H1 (cell line): Measurements from ENCODE around the gene HECTD1. TPM values are rescaled to one million over a fixed set of nuclear protein-coding genes. Genes with fewer than 3 reads are reported as not detected.

Experiments used
- BRCA1 ChIP-seq: IDR thresholded peaks from 2 replicates; pipeline ENCODE4 v1.6.1; 2012; ENCODE audit warnings: low read depth, low read length, improper control_type of control experiment
- SIN3A ChIP-seq, 2 experiments: IDR thresholded peaks in 1 of 2; conservative IDR thresholded peaks in 1 of 2; 2 replicates each; pipeline ENCODE4 v1.6.1; 2011 to 2012; ENCODE audit warnings: low read length in 2 of 2, improper control_type of control experiment in 1 of 2, low read depth in 1 of 2, mild to moderate bottlenecking in 1 of 2
- TEAD4 ChIP-seq: IDR thresholded peaks from 2 replicates; pipeline ENCODE4 v1.6.1; 2012; ENCODE audit warnings: low read depth, low read length, inconsistent platforms, mixed read lengths
- polyA plus RNA-seq, 7 experiments: library from polyadenylated mRNA; depleted of rRNA in 3 of 7; stranded (reverse) in 5 of 7; unstranded in 2 of 7; fragments of >200 nt in 5 of 7; fragments of 200-250 nt in 2 of 7; gene quantifications; 1 replicate in 5 of 7; 2 replicates in 1 of 7; 4 replicates in 1 of 7; pipeline versions ENCODE4 v1.2.1 to v1.2.3, GENCODE V29; 2011 to 2013; ENCODE audit warnings: missing spikeins in 2 of 7, mixed read lengths in 2 of 7
- total RNA-seq: library from RNA; stranded (reverse); fragmentation: NEBNext Ultra II Directional; extraction: Animal tissue kit (Norgen Biotek cat#: 25700); gene quantifications from 2 replicates; pipeline ENCODE4 v1.2.1, GENCODE V29; 2021
- TF ChIP-seq, protein P1 (sequence below): fragments of 300-600 bp; sonication (generic); IDR thresholded peaks from 2 replicates; pipeline ENCODE4 v1.7.1; 2012; ENCODE audit warnings: low read length, moderate library complexity, mild to moderate bottlenecking, inconsistent platforms; ENCODE audit not compliant: insufficient replicate concordance

Gene HECTD1
- total and polyA plus RNA-seq, 2 of the 8 experiments (the other 6 are each of a cell fraction or from before 2014, with no cell fraction given), result 44.7 to 105 TPM

DNA sequence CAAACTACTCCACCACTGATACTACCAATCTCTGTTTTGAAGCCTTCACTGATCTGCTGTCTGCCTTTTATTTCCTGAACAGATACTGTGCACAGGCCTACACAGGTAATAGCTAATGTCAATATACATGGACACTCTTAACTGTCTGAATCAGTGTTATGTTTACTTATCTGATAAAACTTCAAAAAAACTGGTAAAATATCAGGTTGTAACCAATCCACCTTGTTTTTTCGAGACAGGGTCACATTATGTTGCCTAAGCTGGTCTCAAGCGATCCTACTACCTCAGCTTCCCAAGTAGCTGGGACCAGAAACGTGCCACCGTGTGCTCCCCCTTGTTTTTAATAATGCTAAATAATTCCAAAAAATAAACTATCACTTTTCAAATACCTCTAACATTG is 43.5 kb downstream of the HECTD1 start (continued):
- TF ChIP-seq, protein P1, sequence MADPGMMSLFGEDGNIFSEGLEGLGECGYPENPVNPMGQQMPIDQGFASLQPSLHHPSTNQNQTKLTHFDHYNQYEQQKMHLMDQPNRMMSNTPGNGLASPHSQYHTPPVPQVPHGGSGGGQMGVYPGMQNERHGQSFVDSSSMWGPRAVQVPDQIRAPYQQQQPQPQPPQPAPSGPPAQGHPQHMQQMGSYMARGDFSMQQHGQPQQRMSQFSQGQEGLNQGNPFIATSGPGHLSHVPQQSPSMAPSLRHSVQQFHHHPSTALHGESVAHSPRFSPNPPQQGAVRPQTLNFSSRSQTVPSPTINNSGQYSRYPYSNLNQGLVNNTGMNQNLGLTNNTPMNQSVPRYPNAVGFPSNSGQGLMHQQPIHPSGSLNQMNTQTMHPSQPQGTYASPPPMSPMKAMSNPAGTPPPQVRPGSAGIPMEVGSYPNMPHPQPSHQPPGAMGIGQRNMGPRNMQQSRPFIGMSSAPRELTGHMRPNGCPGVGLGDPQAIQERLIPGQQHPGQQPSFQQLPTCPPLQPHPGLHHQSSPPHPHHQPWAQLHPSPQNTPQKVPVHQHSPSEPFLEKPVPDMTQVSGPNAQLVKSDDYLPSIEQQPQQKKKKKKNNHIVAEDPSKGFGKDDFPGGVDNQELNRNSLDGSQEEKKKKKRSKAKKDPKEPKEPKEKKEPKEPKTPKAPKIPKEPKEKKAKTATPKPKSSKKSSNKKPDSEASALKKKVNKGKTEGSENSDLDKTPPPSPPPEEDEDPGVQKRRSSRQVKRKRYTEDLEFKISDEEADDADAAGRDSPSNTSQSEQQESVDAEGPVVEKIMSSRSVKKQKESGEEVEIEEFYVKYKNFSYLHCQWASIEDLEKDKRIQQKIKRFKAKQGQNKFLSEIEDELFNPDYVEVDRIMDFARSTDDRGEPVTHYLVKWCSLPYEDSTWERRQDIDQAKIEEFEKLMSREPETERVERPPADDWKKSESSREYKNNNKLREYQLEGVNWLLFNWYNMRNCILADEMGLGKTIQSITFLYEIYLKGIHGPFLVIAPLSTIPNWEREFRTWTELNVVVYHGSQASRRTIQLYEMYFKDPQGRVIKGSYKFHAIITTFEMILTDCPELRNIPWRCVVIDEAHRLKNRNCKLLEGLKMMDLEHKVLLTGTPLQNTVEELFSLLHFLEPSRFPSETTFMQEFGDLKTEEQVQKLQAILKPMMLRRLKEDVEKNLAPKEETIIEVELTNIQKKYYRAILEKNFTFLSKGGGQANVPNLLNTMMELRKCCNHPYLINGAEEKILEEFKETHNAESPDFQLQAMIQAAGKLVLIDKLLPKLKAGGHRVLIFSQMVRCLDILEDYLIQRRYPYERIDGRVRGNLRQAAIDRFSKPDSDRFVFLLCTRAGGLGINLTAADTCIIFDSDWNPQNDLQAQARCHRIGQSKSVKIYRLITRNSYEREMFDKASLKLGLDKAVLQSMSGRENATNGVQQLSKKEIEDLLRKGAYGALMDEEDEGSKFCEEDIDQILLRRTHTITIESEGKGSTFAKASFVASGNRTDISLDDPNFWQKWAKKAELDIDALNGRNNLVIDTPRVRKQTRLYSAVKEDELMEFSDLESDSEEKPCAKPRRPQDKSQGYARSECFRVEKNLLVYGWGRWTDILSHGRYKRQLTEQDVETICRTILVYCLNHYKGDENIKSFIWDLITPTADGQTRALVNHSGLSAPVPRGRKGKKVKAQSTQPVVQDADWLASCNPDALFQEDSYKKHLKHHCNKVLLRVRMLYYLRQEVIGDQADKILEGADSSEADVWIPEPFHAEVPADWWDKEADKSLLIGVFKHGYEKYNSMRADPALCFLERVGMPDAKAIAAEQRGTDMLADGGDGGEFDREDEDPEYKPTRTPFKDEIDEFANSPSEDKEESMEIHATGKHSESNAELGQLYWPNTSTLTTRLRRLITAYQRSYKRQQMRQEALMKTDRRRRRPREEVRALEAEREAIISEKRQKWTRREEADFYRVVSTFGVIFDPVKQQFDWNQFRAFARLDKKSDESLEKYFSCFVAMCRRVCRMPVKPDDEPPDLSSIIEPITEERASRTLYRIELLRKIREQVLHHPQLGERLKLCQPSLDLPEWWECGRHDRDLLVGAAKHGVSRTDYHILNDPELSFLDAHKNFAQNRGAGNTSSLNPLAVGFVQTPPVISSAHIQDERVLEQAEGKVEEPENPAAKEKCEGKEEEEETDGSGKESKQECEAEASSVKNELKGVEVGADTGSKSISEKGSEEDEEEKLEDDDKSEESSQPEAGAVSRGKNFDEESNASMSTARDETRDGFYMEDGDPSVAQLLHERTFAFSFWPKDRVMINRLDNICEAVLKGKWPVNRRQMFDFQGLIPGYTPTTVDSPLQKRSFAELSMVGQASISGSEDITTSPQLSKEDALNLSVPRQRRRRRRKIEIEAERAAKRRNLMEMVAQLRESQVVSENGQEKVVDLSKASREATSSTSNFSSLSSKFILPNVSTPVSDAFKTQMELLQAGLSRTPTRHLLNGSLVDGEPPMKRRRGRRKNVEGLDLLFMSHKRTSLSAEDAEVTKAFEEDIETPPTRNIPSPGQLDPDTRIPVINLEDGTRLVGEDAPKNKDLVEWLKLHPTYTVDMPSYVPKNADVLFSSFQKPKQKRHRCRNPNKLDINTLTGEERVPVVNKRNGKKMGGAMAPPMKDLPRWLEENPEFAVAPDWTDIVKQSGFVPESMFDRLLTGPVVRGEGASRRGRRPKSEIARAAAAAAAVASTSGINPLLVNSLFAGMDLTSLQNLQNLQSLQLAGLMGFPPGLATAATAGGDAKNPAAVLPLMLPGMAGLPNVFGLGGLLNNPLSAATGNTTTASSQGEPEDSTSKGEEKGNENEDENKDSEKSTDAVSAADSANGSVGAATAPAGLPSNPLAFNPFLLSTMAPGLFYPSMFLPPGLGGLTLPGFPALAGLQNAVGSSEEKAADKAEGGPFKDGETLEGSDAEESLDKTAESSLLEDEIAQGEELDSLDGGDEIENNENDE, result no peak
- TF ChIP-seq TEAD4 (no peak), SIN3A (conservative IDR thresholded peaks at IDR 0.05 in 1 of 2, IDR thresholded peaks at IDR 0.05 in 1 of 2; ENCODE audit: low read depth in 1 of 2, low read length in 2 of 2) (no peak), BRCA1 (no peak)
- TF ChIP-seq, all 59 proteins: peak for 0
